ENCODE data around the gene F5.

Gene F5

GRCh38 chr1:169588112-169588511 is 1.8 kb upstream of the F5 start:
- Histone ChIP-seq H3K36me3 (ENCODE audit: control insufficient read depth, insufficient read depth, low read length) (no peaks in the 10 kb centered on the region), H3K27me3 (replicated peaks; ENCODE audit: control insufficient read depth, insufficient read depth, low read length) (no peaks in the 10 kb centered on the region), H3K4me3 (replicated peaks; ENCODE audit: low read depth, low read length) (no peak overlapping the region)
- no peak for TF ChIP-seq CTCF (IDR thresholded peaks at IDR 0.05; ENCODE audit: insufficient read depth, low read length, poor library complexity, severe bottlenecking)
- no peak for DNase-seq (ENCODE audit: extremely low read depth, insufficient read length)

GRCh38 chr1:169586067-169586394 is 250 bp downstream of the F5 start:
- TF ChIP-seq CTCF (IDR thresholded peaks at IDR 0.05; ENCODE audit: insufficient read depth, low read length, poor library complexity, severe bottlenecking), result no peak
- H3K36me3 ChIP-seq (ENCODE audit: control insufficient read depth, insufficient read depth, low read length), result no peaks in the 10 kb centered on the region

GRCh38 chr1:169585181-169585580 is 1.1 kb downstream of the F5 start:
- no peak for DNase-seq (ENCODE audit: extremely low read depth, insufficient read length)
- H3K36me3 ChIP-seq (ENCODE audit: control insufficient read depth, insufficient read depth, low read length), result no peaks in the 10 kb centered on the region
- H3K4me3 ChIP-seq (replicated peaks; ENCODE audit: low read depth, low read length), result no peak overlapping the region
- TF ChIP-seq CTCF (IDR thresholded peaks at IDR 0.05; ENCODE audit: insufficient read depth, low read length, poor library complexity, severe bottlenecking), result no peak
- no peaks in the 10 kb centered on the region for H3K27me3 ChIP-seq (replicated peaks; ENCODE audit: control insufficient read depth, insufficient read depth, low read length)

More at GRCh38 chr1:169586067-169586394, 250 bp downstream of the F5 start:
- Histone ChIP-seq H3K27me3 (replicated peaks; ENCODE audit: control insufficient read depth, insufficient read depth, low read length) (no peaks in the 10 kb centered on the region), H3K4me3 (replicated peaks; ENCODE audit: low read depth, low read length) (peak overlapping the region; percentile 61)
- DNase-seq (ENCODE audit: extremely low read depth, insufficient read length), result no peak

GRCh38 chr1:169584483-169585144 is 1.7 kb downstream of the F5 start:
- no peak for DNase-seq (ENCODE audit: extremely low read depth, insufficient read length)
- Histone ChIP-seq H3K27me3 (replicated peaks; ENCODE audit: control insufficient read depth, insufficient read depth, low read length) (no peaks in the 10 kb centered on the region), H3K4me3 (replicated peaks; ENCODE audit: low read depth, low read length) (no peak overlapping the region), H3K36me3 (ENCODE audit: control insufficient read depth, insufficient read depth, low read length) (no peaks in the 10 kb centered on the region)
- TF ChIP-seq CTCF (IDR thresholded peaks at IDR 0.05; ENCODE audit: insufficient read depth, low read length, poor library complexity, severe bottlenecking), result no peak

GRCh38 chr1:169577981-169578738 is 8.1 kb downstream of the F5 start:
- DNase-seq (ENCODE audit: extremely low read depth, insufficient read length), result no peak
- no peaks in the 10 kb centered on the region for H3K27me3 ChIP-seq (replicated peaks; ENCODE audit: control insufficient read depth, insufficient read depth, low read length)
- no peak overlapping the region for H3K4me3 ChIP-seq (replicated peaks; ENCODE audit: low read depth, low read length)
- H3K36me3 ChIP-seq (ENCODE audit: control insufficient read depth, insufficient read depth, low read length), result no peaks in the 10 kb centered on the region
- no peak for TF ChIP-seq CTCF (IDR thresholded peaks at IDR 0.05; ENCODE audit: insufficient read depth, low read length, poor library complexity, severe bottlenecking)
